H1 (cell line): ENCODE results near the gene SSUH2. TPM values are rescaled to one million over a fixed set of nuclear protein-coding genes. Genes with fewer than 3 reads are reported as not detected.

ENCODE experiments used
- SIN3A ChIP-seq, 2 experiments: IDR thresholded peaks in 1 of 2; conservative IDR thresholded peaks in 1 of 2; 2 replicates each; pipeline ENCODE4 v1.6.1; 2011 to 2012; ENCODE audit warnings: low read length in 2 of 2, improper control_type of control experiment in 1 of 2, low read depth in 1 of 2, mild to moderate bottlenecking in 1 of 2
- TCF12 ChIP-seq: IDR thresholded peaks from 2 replicates; pipeline ENCODE4 v1.6.1; 2011; ENCODE audit warnings: low read depth, mild to moderate bottlenecking, low read length
- TEAD4 ChIP-seq: IDR thresholded peaks from 2 replicates; pipeline ENCODE4 v1.6.1; 2012; ENCODE audit warnings: low read depth, low read length, inconsistent platforms, mixed read lengths
- polyA plus RNA-seq, 7 experiments: library from polyadenylated mRNA; depleted of rRNA in 3 of 7; stranded (reverse) in 5 of 7; unstranded in 2 of 7; fragments of >200 nt in 5 of 7; fragments of 200-250 nt in 2 of 7; gene quantifications; 1 replicate in 5 of 7; 2 replicates in 1 of 7; 4 replicates in 1 of 7; pipeline versions ENCODE4 v1.2.1 to v1.2.3, GENCODE V29; 2011 to 2013; ENCODE audit warnings: missing spikeins in 2 of 7, mixed read lengths in 2 of 7
- total RNA-seq: library from RNA; stranded (reverse); fragmentation: NEBNext Ultra II Directional; extraction: Animal tissue kit (Norgen Biotek cat#: 25700); gene quantifications from 2 replicates; pipeline ENCODE4 v1.2.1, GENCODE V29; 2021

The SSUH2 gene
- total and polyA plus RNA-seq, 2 of the 8 experiments (the other 6 are each of a cell fraction or from before 2014, with no cell fraction given) = 0.62 to 0.69 TPM

DNA sequence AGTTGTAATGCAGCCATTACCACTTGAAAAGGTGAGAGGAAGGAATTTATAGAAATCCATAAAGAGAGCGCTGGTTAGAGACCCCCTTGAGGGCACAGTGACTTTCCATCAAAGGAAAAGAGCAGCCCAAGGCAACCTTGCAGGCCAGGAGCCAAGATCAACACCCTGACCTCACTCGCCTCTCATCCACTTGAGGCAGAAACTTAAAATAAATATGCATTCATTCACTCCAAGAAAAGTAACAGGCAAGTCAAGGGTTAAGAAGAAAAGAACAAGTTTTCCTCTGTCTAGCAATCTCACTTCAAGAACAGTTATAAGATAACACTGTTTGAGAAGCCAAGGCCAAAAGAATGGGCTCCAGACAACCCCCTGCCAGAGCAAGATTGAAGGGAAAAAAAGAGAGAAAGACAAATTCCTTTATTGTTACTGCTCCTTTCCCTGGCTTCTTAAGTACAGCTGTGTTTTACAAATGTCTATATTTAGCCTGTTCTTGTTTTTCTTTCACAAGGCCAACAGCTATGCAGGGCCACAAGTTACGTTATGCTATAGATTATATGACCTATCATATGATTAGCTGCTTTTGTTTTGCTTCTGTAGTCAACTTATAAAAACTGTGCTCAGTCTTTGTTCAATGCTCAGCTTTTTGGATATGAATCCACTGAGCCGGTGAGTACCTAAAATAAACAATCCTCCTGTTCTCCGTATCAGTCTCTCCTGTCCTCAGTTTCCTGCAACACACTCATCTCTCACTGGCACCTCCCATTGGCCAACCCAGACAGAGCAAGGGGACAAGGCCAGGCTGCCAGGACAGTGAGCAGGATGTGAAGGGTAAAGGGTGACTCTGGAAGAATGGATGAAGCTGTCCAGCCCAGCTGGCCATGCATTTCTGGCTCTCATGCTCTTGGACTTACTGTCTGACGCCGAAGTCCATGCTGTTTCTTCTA, 15.8 kb upstream of the SSUH2 start (continued):
- TF ChIP-seq SIN3A (conservative IDR thresholded peaks at IDR 0.05 in 1 of 2, IDR thresholded peaks at IDR 0.05 in 1 of 2; ENCODE audit: low read depth in 1 of 2, low read length in 2 of 2) = no peak
- TF ChIP-seq TCF12 = no peak
- TF ChIP-seq TEAD4 = no peak
